ENCODE results near the gene RTN4R. TPM values are rescaled to one million over a fixed set of nuclear protein-coding genes. Genes with fewer than 3 reads are reported as not detected.
"Not testable (repeated sequence)": the region's sequence is repeated elsewhere in the genome, so short reads cannot be mapped to it uniquely, and the experiment has no call there.

Gene RTN4R
- total RNA-seq (under 1 TPM in 2 of 4 donors, not detected in 2; 0.36 to 0.83 TPM), polyA plus RNA-seq (1 to 10 TPM in 2 of 3 donors, under 1 TPM in 1; 0.60 to 4.3 (median 1.4) TPM)

DNA sequence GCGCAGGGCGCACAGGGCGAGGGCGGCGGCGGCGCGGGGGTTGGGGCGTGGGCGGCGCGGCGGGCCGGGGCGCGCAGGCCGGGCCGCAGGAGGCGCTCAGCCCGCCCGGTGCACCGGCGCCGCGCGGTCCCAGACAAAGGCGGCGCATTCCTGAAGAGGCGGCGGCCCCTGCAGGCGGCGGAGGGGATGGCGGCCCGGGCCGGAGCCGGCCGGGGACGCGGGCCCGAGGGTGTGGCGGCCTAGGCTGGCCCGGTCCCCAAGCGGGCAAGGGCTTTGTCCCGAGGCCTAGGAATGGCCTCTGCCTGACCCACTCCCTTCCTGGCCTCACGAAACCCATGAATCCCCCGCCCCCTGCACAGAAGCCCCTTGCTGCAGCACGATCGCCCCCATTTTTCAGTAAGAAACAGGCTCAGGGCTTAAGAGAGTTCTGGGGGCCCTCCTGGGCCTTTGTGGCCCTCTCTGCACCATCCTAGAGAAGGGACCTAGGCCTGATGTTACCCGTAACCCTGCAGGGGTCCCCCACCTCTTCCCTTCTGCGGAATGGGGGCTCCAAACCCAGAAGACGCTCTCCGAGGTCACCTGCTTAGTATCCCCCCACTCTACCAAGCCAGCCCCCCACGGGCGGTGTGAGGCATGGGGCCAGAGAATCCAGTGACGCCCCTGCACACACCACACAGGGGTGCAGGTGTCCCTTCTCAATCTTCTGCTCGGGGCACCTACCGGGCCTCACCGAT, at the start of gene RTN4R:
Gene RTN4R (minus strand): TSS at position 40 of the 734 bp plus-strand sequence. CDS start 226 bp downstream, outside the sequence.
- peaks cover 0 to 14% (median 10%) of the 10 kb centered on the region in 4 donors for H3K4me1 ChIP-seq
- H3K9me3 ChIP-seq, result no peaks in the 10 kb centered on the region
- H3K4me3 ChIP-seq, result peak within 1 kb of the TSS in 3 of 4 donors; percentile 41 to 47 (median 44)
- intact Hi-C loops (cut with DNase I), result loop anchor here (5.0 kb wide), 1 partner anchor 111 kb away; no protein-coding TSS in a partner anchor
- TF ChIP-seq, protein P1, sequence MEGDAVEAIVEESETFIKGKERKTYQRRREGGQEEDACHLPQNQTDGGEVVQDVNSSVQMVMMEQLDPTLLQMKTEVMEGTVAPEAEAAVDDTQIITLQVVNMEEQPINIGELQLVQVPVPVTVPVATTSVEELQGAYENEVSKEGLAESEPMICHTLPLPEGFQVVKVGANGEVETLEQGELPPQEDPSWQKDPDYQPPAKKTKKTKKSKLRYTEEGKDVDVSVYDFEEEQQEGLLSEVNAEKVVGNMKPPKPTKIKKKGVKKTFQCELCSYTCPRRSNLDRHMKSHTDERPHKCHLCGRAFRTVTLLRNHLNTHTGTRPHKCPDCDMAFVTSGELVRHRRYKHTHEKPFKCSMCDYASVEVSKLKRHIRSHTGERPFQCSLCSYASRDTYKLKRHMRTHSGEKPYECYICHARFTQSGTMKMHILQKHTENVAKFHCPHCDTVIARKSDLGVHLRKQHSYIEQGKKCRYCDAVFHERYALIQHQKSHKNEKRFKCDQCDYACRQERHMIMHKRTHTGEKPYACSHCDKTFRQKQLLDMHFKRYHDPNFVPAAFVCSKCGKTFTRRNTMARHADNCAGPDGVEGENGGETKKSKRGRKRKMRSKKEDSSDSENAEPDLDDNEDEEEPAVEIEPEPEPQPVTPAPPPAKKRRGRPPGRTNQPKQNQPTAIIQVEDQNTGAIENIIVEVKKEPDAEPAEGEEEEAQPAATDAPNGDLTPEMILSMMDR (IDR thresholded peaks at IDR 0.05), result peak in 3 of 4 experiments; percentile 5 to 54 (median 27)
- no peak for TF ChIP-seq POLR2A (IDR thresholded peaks at IDR 0.05)
- 15 to 17% methylated on average over 58 of the region's 58 CpGs for WGBS, 2 donors
- no peak within 1 kb of the TSS for H3K27ac ChIP-seq
- H3K36me3 ChIP-seq, result no peaks in the 10 kb centered on the region
- peaks cover 0 to 17% (median 11%) of the 10 kb centered on the region in 3 donors for H3K27me3 ChIP-seq
- no peak for DNase-seq

DNA sequence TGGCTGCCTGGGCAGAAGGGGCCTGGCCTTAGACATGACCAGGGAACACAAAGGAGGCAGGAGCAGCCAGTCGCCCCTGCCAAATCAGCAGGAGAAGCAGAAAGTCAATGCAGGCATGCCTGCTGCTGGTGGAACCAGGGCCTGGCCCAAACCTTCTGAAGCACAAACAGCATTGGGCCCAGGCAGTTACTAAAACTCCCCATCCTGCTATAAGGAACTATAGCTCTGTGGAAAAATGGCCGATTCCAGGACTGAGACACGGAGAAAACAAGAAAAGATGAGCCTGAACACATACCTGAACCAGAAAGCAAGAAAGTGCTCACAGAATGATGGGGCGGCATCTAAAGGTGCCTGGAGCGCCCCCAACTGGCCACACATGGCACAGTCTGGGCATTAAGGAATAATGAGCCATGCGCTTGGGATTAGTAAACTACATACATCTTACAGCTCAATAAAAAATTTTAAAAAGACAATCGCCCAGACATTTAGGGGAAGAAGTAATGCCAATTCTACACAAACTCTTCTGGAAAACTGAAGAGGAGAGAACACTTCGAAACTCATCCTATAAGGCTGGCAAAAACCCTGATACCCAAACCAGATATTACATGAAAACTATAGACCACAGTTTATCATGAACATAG, 49.4 kb upstream of the RTN4R start:
- peaks cover 0 to 43% (median 37%) of the 10 kb centered on the region in 4 donors for H3K4me1 ChIP-seq
- intact Hi-C loops (cut with DNase I); H3K36me3 ChIP-seq; H3K27ac ChIP-seq; H3K27me3 ChIP-seq; DNase-seq; H3K4me3 ChIP-seq; H3K9me3 ChIP-seq: not testable (repeated sequence)
- WGBS, 2 donors, result 47 to 61% methylated on average over 8 of the region's 8 CpGs
- TF ChIP-seq, protein P1 (IDR thresholded peaks at IDR 0.05), result peak in 2 of 4 experiments; percentile 18 to 36

DNA sequence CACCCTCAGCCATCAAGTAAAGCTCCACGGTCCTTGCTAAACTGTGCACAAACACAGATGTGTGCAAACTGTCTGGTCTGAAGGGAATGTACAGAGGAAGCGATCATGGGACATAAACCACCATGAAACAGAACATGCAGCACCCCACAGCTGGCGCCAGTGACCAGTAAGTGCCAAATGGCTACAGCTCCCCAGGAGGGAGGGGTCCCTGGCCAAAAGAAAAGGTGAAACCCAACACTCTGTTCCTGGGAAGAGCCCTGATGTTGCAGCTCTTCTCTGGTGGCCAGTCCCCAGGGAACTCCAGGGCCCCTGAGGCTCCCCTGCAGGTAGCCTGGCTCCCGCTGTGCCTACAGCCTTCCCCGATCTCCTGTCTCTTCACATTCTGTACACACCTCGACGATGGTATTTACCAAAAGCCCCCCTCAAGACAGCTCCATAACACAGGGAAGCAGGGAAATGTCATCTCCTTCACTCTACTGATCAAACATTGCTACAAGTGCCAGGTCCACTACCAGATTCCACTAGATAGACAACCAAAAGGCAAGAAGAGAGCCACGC, 48.8 kb upstream of the RTN4R start:
- intact Hi-C loops (cut with DNase I), result no loop called here
- H3K4me1 ChIP-seq, result peaks cover 0 to 43% (median 37%) of the 10 kb centered on the region in 4 donors

DNA sequence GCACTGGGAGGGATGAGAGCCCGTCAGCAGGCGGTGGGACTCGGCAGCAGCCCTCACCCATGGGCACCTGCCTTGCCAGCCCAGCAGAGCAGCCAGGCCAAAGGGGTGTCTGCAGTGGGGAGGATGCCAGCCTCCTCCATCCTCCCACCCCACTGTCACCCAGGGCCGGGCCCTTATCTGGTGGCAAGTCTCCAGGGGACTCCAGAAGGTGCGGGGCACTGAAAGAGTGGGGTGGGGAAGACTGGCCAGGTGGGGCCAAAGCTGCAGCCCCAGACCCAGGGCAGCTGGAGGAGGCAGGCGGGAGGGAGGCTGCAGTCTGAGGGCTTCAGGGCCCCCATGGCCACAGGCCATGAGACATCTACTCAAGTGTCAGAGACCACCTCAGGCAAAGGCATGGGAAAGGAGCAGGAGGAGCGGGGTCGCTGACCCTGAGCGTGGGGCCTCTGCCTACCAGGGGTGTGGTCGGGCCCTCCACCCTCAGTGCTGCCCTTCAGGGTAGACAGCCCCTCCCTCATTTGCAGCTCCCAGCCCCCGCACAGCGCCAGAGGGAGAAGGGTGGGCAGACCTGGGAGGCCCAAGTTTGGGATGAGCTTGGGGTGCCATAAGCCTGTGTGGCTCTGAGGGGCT, 48.2 kb upstream of the RTN4R start:
- H3K27ac ChIP-seq, result no peak overlapping the region
- peaks cover 0 to 41% (median 34%) of the 10 kb centered on the region in 4 donors for H3K4me1 ChIP-seq
- intact Hi-C loops (cut with DNase I), result no loop called here
- TF ChIP-seq, protein P1 (IDR thresholded peaks at IDR 0.05), result no peak
- TF ChIP-seq POLR2A (IDR thresholded peaks at IDR 0.05) (no peak), POLR2AphosphoS5 (IDR thresholded peaks at IDR 0.05) (no peak), EP300 (IDR thresholded peaks at IDR 0.05) (no peak)
- no peak overlapping the region for H3K4me3 ChIP-seq
- H3K9me3 ChIP-seq, result no peaks in the 10 kb centered on the region
- H3K36me3 ChIP-seq, result peaks cover 0 to 6% (median 0%) of the 10 kb centered on the region in 4 donors
- 91 to 93% methylated on average over 12 of the region's 12 CpGs for WGBS, 2 donors
- no peaks in the 10 kb centered on the region for H3K27me3 ChIP-seq
- DNase-seq, result peak; percentile 58

More for the DNA sequence above, 48.8 kb upstream of the RTN4R start:
- no peak overlapping the region for H3K27ac ChIP-seq
- WGBS, 2 donors, result 94% methylated on average over 8 of the region's 8 CpGs
- TF ChIP-seq POLR2A (IDR thresholded peaks at IDR 0.05), result no peak
- no peak for TF ChIP-seq POLR2AphosphoS5 (IDR thresholded peaks at IDR 0.05)
- TF ChIP-seq, protein P1 (IDR thresholded peaks at IDR 0.05), result no peak
- no peak for TF ChIP-seq EP300 (IDR thresholded peaks at IDR 0.05)
- DNase-seq, result no peak
- H3K9me3 ChIP-seq, result no peaks in the 10 kb centered on the region
- no peak overlapping the region for H3K4me3 ChIP-seq
- H3K27me3 ChIP-seq, result no peaks in the 10 kb centered on the region
- peaks cover 0 to 6% (median 0%) of the 10 kb centered on the region in 4 donors for H3K36me3 ChIP-seq
